ENCODE data around the gene FCHSD2.

DNA sequence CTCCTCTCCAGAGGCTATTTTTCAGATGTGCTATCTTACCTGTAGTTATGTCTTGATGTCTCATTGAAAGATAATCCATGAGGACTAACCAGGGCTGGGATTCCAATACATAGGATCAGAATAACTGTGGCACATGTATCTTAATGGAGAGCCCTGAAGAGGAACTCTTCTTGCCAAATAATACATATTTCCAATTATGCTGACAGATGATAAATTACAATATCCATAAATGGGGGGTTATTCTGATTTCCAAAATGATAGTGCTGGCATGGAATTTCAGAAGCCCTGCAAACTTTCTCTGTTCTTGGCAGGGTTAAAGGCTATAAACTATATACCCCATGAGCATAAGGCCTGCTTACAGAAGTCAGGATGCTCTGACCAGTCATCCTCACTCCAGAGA is 173.7 kb downstream of the FCHSD2 start:
- TF ChIP-seq, protein P1, sequence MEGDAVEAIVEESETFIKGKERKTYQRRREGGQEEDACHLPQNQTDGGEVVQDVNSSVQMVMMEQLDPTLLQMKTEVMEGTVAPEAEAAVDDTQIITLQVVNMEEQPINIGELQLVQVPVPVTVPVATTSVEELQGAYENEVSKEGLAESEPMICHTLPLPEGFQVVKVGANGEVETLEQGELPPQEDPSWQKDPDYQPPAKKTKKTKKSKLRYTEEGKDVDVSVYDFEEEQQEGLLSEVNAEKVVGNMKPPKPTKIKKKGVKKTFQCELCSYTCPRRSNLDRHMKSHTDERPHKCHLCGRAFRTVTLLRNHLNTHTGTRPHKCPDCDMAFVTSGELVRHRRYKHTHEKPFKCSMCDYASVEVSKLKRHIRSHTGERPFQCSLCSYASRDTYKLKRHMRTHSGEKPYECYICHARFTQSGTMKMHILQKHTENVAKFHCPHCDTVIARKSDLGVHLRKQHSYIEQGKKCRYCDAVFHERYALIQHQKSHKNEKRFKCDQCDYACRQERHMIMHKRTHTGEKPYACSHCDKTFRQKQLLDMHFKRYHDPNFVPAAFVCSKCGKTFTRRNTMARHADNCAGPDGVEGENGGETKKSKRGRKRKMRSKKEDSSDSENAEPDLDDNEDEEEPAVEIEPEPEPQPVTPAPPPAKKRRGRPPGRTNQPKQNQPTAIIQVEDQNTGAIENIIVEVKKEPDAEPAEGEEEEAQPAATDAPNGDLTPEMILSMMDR (IDR thresholded peaks at IDR 0.05), result no peak
- no peak for TF ChIP-seq POLR2A (IDR thresholded peaks at IDR 0.05)
